Spleen (tissue), 7 donors: ENCODE data around the gene PAPPA2.

Experiments used
- CTCF ChIP-seq, 11 experiments: fragments of 200-600 bp in 7 of 11; fragments of 450-650 bp in 4 of 11; sonication (generic) in 4 of 11; IDR thresholded peaks in 8 of 11; conservative IDR thresholded peaks in 3 of 11; 1 replicate in 7 of 11; 2 replicates in 4 of 11; pipeline versions ENCODE4 v1.4.0 to v1.8.0; 2016 to 2021; ENCODE audit warnings: antibody characterized with exemption in 11 of 11, inconsistent platforms in 4 of 11, mild to moderate bottlenecking in 1 of 11
- POLR2A ChIP-seq, 3 donors: fragments of 450-650 bp; IDR thresholded peaks; one replicate each; pipeline ENCODE4 v1.5.1; 2017; ENCODE audit warnings: antibody characterized with exemption in 3 of 3, mild to moderate bottlenecking in 1 of 3
- POLR2AphosphoS5 ChIP-seq, 3 donors: sonication (generic); formaldehyde crosslinking; IDR thresholded peaks; one replicate each; pipeline ENCODE4 v1.5.1; 2017; ENCODE audit warnings: antibody characterized with exemption in 3 of 3
- donor health status: DM: no; HTN: no; CAD: no; lungs with moderate emphysema.
- donor health status: DM: no; HTN: no; CAD: no.
- donor health status: DM: no; HTN: no; CAD: no.

GRCh38 chr1:176643536-176643935 is 180.6 kb downstream of the PAPPA2 start:
- TF ChIP-seq CTCF (IDR thresholded peaks at IDR 0.05 in 8 of 11, conservative IDR thresholded peaks at IDR 0.05 in 3 of 11) = no peak
- TF ChIP-seq POLR2AphosphoS5 (IDR thresholded peaks at IDR 0.05) = no peak
- TF ChIP-seq POLR2A (IDR thresholded peaks at IDR 0.05) = no peak
